Neural cell (in vitro differentiated cells): Measurements from ENCODE around the gene GAP43.

ENCODE experiments used
- CTCF ChIP-seq: fragments of 450-650 bp; IDR thresholded peaks from 2 replicates; pipeline ENCODE4 v1.5.1; 2014; ENCODE audit warnings: antibody characterized with exemption, mild to moderate bottlenecking, moderate library complexity; ENCODE audit not compliant: poor library complexity, severe bottlenecking
- EP300 ChIP-seq: fragments of 450-650 bp; conservative IDR thresholded peaks from 2 replicates; pipeline ENCODE4 v1.6.1; 2014; ENCODE audit warnings: antibody characterized with exemption, mild to moderate bottlenecking, moderate library complexity; ENCODE audit not compliant: poor library complexity, severe bottlenecking
- EZH2 ChIP-seq: fragments of 200-600, 300-800 bp; shearing (Covaris generic), sonication (generic); IDR thresholded peaks from 2 replicates; pipeline ENCODE4 v1.6.1; 2014; ENCODE audit warnings: antibody characterized with exemption, low read length, borderline replicate concordance, mild to moderate bottlenecking; ENCODE audit not compliant: insufficient read depth, poor library complexity, severe bottlenecking
- MXI1 ChIP-seq: fragments of 450-650 bp; conservative IDR thresholded peaks from 2 replicates; pipeline ENCODE4 v1.6.1; 2014; ENCODE audit warnings: antibody characterized with exemption, mild to moderate bottlenecking; ENCODE audit not compliant: poor library complexity, severe bottlenecking
- POLR2AphosphoS5 ChIP-seq: IDR thresholded peaks from 2 replicates; pipeline ENCODE4 v1.6.1; 2012
- RAD21 ChIP-seq: fragments of 450-650 bp; conservative IDR thresholded peaks from 2 replicates; pipeline ENCODE4 v1.6.1; 2014; ENCODE audit warnings: antibody characterized with exemption, mild to moderate bottlenecking, moderate library complexity
- REST ChIP-seq: IDR thresholded peaks from 2 replicates; pipeline ENCODE4 v1.6.1; 2012; ENCODE audit warnings: borderline replicate concordance
- SMC3 ChIP-seq: fragments of 450-650 bp; conservative IDR thresholded peaks from 2 replicates; pipeline ENCODE4 v1.6.1; 2014; ENCODE audit warnings: antibody characterized with exemption, mild to moderate bottlenecking, moderate library complexity; ENCODE audit not compliant: poor library complexity
- TAF1 ChIP-seq: IDR thresholded peaks from 2 replicates; pipeline ENCODE4 v1.6.1; 2012; ENCODE audit warnings: low read depth

- TF ChIP-seq CTCF = no peak
- TF ChIP-seq TAF1 = no peak
- no peak for TF ChIP-seq EZH2
- no peak for TF ChIP-seq EP300
- no peak for TF ChIP-seq SMC3
- no peak for TF ChIP-seq RAD21
- TF ChIP-seq REST = no peak
- no peak for TF ChIP-seq POLR2AphosphoS5
- no peak for TF ChIP-seq MXI1
Observed at GRCh38 chr3:115578331-115578730, 45.0 kb upstream of the GAP43 start.
